ENCODE measurements around the gene FMN2.
"Not testable (repeated sequence)": the region's sequence is repeated elsewhere in the genome, so short reads cannot be mapped to it uniquely, and the experiment has no call there.

The FMN2 gene

DNA sequence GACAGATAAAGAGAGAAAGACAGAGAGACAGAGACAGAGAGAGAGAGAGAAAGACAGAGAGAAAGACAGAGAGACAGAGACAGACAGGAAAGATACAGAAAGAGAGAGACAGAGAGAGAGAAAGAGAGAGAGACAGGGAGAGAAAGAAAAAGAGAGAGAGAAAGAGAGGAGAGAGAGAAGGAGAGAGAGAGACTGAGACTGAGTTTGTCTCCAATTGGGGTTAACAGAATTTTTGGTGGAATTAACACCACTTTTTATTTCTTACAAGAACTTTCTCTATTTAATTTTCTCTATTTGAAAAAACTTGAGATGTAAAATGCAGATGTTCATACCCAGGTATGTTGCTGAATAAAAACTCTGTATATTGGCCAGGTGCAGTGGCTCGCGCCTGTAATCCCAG is 56.6 kb downstream of the FMN2 start:
- Mint-ChIP-seq H3K36me3 (no peaks in the 10 kb centered on the region), H3K4me3 (no peak overlapping the region), H3K9me3 (no peaks in the 10 kb centered on the region), H3K27ac (no peak overlapping the region), H3K4me1 (no peaks in the 10 kb centered on the region)
- ATAC-seq = no peak
- no peak for DNase-seq (ENCODE audit: low spot score in 2 of 2)

DNA sequence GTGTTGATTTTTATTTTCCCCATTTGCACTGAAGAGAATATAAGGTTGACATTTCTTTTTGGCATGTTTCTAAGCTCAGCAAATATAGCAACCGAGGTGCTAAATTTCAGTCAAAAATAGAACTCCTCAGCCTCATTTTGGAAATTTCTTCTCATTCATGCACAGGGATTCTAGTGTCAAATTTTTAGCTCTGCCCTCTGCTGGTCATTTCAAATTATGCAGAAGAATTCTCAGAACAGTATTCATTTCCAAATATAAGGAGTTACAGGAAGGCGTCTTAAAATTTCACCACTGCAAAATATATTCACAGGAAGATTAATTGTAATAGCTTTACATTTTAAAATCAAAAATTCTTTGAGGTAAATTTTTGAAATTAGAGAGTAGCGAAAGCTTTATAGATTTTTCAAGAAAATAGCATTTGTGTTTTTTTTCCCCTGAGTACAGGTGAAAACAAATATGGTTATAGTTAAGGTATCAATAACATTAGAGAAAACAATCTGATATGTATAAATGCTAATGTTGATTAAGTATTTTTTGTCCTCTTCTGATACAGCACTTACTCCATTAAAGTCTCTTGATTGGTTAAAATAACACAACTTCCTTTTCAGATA is 57.9 kb downstream of the FMN2 start:
- Mint-ChIP-seq H3K4me1 (no peaks in the 10 kb centered on the region), H3K36me3 (no peaks in the 10 kb centered on the region), H3K4me3 (no peak overlapping the region), H3K27ac (no peak overlapping the region), H3K9me3 (peaks cover 4% of the 10 kb centered on the region)
- no peak for DNase-seq (ENCODE audit: low spot score in 2 of 2)
- no peak for ATAC-seq

DNA sequence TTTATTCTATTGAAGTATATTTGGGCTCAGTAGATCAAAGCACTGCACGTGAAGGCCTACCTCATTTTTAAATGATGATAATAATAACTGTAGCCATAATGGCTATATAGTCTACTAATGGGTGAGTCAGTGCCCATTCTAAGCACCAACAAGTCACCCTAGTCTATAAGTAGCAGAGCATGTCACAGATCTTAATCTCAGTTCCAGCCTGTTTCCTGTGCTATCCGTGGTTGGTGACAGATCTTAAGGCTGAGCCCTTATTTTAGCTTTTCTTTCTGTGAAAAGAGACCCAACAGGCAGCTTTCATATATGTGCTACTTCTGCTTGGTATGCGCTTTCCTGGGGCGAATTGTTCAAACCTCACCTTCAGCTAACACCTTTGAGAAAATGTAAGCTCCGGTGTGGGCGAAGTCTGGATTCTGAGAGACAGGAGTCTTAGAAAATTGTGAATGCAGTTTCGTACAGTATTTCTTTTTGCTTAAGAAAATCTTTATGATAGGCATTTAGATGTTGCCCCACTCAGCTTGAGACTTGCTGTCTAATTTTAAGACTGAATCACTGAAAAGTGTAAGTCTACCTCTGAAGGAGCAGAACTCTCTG is 59.6 kb downstream of the FMN2 start:
- peaks cover 4% of the 10 kb centered on the region for H3K9me3 Mint-ChIP-seq
- no peak overlapping the region for H3K4me3 Mint-ChIP-seq
- no peak overlapping the region for H3K27ac Mint-ChIP-seq
- no peaks in the 10 kb centered on the region for H3K36me3 Mint-ChIP-seq
- H3K4me1 Mint-ChIP-seq = no peaks in the 10 kb centered on the region
- DNase-seq (ENCODE audit: low spot score in 2 of 2) (no peak), ATAC-seq (peak; percentile 51)

DNA sequence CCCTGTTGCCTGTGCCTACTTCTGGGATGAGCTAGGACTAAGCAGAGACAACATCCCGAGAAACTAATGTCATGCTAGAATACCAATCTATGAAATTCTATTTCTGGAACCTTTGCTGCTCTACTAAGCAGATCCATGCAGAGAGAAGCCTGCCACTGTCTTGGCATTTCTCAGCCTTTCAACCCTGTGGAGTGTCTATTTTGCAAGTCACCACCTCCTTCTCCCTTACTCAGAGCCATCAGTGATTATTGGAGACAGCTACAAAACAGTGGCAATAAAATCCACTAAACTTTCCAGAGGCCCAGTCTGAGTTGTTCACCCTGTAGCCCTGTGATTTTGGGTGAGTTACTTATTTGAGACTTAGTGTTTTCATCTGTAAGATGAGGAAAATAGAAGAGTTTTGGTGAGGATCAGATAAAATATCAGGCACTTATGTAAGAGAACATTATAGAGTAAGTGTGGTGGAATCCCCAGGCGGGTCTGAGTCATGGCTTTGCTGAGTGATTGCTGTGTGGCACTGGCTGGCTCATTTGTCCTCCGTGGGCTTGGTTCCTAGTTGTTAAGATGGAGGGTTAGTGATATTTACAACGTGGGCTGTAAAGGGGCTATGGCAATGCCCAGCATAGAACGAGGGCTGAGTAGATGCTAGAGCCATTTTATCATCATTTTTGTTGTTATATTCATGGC is 61.1 kb downstream of the FMN2 start:
- Mint-ChIP-seq H3K4me3 (no peak overlapping the region), H3K4me1 (no peaks in the 10 kb centered on the region), H3K9me3 (peaks cover 4% of the 10 kb centered on the region), H3K27ac (no peak overlapping the region), H3K36me3 (no peaks in the 10 kb centered on the region)
- no peak for ATAC-seq
- no peak for DNase-seq (ENCODE audit: low spot score in 2 of 2)

DNA sequence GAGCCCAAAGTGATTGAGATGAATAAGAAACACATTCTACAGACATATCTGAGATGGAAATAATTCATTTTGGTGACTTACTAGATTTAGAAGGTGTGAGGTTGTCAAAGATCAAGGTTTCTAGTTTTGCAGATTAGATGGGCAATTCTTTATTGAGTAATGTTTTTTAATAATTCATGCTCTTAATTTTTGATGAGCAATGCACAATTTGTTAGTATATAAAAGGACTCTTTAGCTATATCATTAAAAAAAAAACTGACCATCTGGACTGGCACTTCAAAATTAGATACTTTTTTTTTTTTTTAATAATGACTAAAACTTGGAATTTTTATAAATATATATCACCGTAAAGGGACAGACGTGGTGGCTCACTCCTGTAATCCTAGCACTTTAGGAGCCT is 63.9 kb downstream of the FMN2 start:
- ATAC-seq (no peak), DNase-seq (ENCODE audit: low spot score in 2 of 2) (no peak)
- Mint-ChIP-seq H3K36me3 (no peaks in the 10 kb centered on the region), H3K27ac (no peak overlapping the region), H3K4me1 (no peaks in the 10 kb centered on the region), H3K4me3 (no peak overlapping the region), H3K9me3 (peaks cover 4% of the 10 kb centered on the region)

DNA sequence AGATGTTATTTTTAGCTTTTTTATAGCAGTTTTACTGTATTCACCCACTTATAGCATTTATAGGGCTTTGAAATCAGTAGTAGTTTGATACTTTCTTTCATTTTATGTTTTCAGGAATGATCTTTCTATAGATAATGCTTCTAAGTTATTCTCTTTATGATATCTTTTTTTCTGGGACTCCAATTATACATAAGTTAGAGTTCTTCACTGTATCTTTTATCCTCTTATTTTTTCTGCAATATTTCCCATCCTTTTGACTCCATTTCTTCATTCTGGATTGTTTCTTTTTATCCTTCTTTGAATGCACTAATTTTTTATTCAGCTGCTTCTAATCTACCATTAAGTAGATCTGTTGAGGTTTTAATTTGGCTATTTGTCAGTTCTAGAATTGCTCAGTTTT is 73.1 kb downstream of the FMN2 start:
- no peaks in the 10 kb centered on the region for H3K4me1 Mint-ChIP-seq
- peaks cover 10% of the 10 kb centered on the region for H3K9me3 Mint-ChIP-seq
- H3K36me3 Mint-ChIP-seq = no peaks in the 10 kb centered on the region
- no peak overlapping the region for H3K4me3 Mint-ChIP-seq
- no peak for DNase-seq (ENCODE audit: low spot score in 2 of 2)
- no peak overlapping the region for H3K27ac Mint-ChIP-seq
- no peak for ATAC-seq

DNA sequence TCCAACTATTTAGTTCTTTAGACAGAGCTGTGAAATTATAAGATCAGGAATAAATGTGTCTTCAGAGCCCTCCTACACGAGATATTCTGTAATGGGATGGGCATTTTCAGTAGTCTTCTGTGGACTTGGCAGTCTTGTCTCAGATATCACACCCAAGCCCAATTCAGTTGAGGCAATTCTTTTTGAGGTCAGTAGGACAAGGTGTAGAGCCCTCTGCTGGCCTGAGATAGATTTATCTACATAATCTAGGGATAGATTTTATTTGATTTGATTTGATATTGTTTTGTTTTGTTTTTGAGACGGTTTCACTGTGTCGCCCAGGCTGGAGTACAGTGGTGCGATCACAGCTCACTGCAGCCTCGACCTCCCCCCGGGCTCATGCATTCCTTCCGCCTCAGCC is 77.5 kb downstream of the FMN2 start:
- peaks cover 4% of the 10 kb centered on the region for H3K9me3 Mint-ChIP-seq
- DNase-seq (ENCODE audit: low spot score in 2 of 2) = no peak
- H3K4me3 Mint-ChIP-seq = no peak overlapping the region
- no peaks in the 10 kb centered on the region for H3K4me1 Mint-ChIP-seq
- H3K36me3 Mint-ChIP-seq = no peaks in the 10 kb centered on the region
- ATAC-seq = no peak
- H3K27ac Mint-ChIP-seq = no peak overlapping the region

DNA sequence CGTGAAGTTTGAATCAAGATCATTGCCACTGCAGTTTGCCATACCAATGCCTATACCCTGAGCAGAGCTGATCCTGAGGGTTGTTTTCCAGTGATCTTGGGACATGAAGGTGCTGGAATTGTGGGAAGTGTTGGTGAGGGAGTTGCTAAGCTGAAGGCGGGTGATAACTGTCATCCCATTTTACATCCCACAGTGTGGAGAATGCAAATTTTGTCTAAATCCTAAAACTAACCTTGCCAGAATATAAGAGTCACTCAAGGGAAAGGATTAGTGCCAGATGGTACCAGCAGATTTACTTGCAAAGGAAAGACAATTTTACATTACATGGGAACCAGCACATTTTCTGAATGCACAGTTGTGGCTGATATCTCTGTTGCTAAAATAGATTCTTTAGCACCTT is 78.6 kb downstream of the FMN2 start:
- no peaks in the 10 kb centered on the region for H3K36me3 Mint-ChIP-seq
- no peak for DNase-seq (ENCODE audit: low spot score in 2 of 2)
- no peaks in the 10 kb centered on the region for H3K4me1 Mint-ChIP-seq
- no peak overlapping the region for H3K27ac Mint-ChIP-seq
- no peak for ATAC-seq
- H3K4me3 Mint-ChIP-seq = no peak overlapping the region
- H3K9me3 Mint-ChIP-seq = peaks cover 2% of the 10 kb centered on the region

DNA sequence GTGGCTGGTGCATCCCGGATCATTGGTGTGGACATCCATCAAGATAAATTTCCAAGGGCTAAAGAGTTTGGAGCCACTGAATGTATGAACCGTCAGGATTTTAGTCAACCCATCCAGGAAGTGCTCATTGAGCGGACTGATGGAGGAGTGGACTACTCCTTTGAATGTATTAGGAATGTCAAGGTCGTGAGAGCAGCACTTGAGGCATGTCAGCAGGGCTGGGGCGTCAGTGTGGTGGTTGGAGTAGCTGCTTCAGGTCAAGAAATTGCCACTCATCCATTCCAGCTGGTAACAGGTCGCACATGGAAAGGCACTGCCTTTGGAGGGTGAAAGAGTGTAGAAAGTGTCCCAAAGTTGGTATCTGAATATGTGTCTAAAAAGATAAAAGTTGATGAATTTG is 79.1 kb downstream of the FMN2 start:
- H3K27ac Mint-ChIP-seq = no peak overlapping the region
- no peaks in the 10 kb centered on the region for H3K36me3 Mint-ChIP-seq
- H3K4me1 Mint-ChIP-seq = no peaks in the 10 kb centered on the region
- no peaks in the 10 kb centered on the region for H3K9me3 Mint-ChIP-seq
- no peak for DNase-seq (ENCODE audit: low spot score in 2 of 2)
- no peak overlapping the region for H3K4me3 Mint-ChIP-seq
- no peak for ATAC-seq

DNA sequence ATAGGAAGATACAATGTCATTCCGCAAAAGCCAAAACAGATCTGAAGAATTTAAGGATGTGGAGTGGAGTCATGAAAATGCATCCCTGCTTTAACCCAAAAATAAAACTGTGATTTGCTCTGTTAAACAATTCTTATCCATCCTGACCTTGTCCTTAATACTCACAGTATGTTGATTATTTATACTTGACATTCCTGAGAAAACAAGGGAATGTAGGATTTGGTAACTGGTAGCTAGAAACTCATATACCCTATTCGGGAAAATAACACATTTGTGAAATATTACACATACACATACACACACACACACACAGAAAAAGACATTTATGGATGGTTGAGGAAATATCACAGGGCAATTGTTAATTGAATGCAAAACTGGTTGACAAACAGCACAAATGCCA is 80.2 kb downstream of the FMN2 start:
- no peak overlapping the region for H3K4me3 Mint-ChIP-seq
- no peaks in the 10 kb centered on the region for H3K36me3 Mint-ChIP-seq
- no peak overlapping the region for H3K27ac Mint-ChIP-seq
- H3K9me3 Mint-ChIP-seq = no peaks in the 10 kb centered on the region
- H3K4me1 Mint-ChIP-seq = no peaks in the 10 kb centered on the region
- DNase-seq (ENCODE audit: low spot score in 2 of 2) (no peak), ATAC-seq (no peak)

DNA sequence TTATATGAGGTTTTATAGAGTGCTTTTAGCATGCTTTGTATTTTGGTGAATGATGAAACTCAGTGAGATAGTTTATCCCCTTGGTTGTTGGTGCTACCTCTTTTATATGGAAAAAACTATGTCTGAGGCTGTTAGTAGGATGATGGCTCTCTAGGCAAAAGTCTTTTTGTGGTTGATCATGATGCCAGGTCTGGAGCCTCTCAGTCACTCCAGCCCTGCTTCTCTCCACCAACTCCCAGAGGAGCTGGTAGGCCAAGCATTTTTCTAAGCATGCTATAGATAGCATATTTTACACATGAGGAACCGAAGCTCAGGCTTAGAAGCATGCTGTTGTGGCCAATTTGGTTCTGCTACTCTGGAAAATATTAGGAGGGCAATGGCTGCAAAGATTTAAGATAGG is 82.2 kb downstream of the FMN2 start:
- H3K27ac Mint-ChIP-seq = no peak overlapping the region
- no peaks in the 10 kb centered on the region for H3K4me1 Mint-ChIP-seq
- H3K36me3 Mint-ChIP-seq = no peaks in the 10 kb centered on the region
- peaks cover 3% of the 10 kb centered on the region for H3K9me3 Mint-ChIP-seq
- no peak overlapping the region for H3K4me3 Mint-ChIP-seq
- no peak for DNase-seq (ENCODE audit: low spot score in 2 of 2)
- no peak for ATAC-seq

DNA sequence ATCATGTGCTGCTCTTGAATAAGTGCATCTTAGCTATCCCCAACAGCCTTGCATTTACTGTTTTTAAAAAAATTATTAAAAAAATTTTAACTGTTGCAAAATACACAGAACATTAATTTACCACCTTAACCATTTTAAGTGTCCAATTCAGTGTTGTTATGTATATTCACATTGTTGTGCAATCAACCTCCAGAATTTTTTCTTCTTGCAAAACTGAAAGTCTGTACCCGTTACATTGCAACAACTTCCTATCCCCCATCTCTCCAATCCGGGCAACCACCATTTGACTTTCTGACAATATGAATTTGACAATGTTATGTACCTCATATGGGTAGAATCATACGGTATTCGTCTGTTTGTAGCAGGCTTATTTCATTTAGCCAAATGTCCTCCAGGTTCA is 83.1 kb downstream of the FMN2 start:
- H3K4me1 Mint-ChIP-seq = no peaks in the 10 kb centered on the region
- H3K27ac Mint-ChIP-seq = no peak overlapping the region
- H3K9me3 Mint-ChIP-seq = peaks cover 3% of the 10 kb centered on the region
- no peak overlapping the region for H3K4me3 Mint-ChIP-seq
- no peaks in the 10 kb centered on the region for H3K36me3 Mint-ChIP-seq
- DNase-seq (ENCODE audit: low spot score in 2 of 2) (no peak), ATAC-seq (no peak)

DNA sequence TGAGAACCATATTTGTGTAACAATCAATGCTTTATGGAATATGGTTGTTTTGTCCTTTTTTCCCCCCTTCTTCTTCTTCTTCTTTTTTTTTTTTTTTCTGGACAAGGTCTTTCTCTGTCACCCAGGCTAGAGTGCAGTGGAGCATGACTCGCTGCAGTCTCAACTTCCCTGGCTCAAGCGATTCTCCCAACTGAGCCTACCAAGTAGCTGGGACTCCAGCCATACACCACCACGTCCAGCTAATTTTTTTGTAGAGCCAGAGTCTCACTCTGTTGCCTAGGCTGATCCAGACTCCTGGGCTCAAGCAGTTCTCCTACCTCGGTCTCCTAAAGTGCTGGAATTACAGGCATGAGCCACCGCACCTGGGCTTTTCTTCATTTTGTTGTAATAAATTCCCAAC is 86.7 kb downstream of the FMN2 start:
- no peak for ATAC-seq
- no peaks in the 10 kb centered on the region for H3K36me3 Mint-ChIP-seq
- no peak for DNase-seq (ENCODE audit: low spot score in 2 of 2)
- peaks cover 3% of the 10 kb centered on the region for H3K9me3 Mint-ChIP-seq
- H3K4me1 Mint-ChIP-seq = no peaks in the 10 kb centered on the region
- no peak overlapping the region for H3K27ac Mint-ChIP-seq
- no peak overlapping the region for H3K4me3 Mint-ChIP-seq

DNA sequence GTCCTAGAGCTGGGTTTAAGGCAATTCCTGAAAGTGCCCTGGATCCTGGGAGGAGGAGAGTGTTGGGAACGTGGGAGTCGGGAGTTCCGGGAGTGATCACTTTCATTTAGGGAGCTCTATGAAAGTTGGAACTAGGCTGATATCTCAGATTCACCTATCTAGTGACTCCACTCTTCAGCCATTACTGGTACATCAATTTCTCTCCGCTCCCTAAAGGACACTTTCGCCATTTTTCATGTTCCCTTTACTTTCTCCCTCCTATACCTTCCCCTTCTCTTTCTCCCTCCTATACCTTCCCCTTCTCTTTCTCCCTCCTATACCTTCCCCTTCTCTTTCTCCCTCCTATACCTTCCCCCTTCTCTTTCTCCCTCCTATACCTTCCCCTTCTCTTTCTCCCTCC is 93.0 kb downstream of the FMN2 start:
- not testable (repeated sequence) for H3K9me3 Mint-ChIP-seq

DNA sequence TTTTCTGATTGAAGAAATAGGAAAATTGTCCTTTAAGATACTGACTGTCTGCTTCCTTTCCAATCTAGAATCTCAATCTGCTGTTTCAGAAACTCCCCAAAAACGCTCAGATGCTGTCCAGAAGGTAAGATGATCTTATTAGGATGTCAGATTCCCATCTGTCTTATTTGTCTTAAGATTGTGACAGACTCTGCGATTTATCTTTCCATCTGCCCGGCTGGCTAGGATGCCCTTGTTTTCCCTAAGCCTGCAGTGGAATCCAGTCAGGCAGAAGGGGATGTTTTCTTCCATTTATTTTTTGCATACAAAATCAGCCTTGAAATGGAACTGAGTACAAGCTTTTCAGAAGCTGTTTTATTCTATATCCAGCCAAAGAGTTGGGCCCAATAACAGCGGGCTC is 96.5 kb downstream of the FMN2 start:
- Mint-ChIP-seq H3K4me1 (peaks cover 6% of the 10 kb centered on the region), H3K9me3 (no peaks in the 10 kb centered on the region), H3K36me3 (no peaks in the 10 kb centered on the region), H3K27ac (no peak overlapping the region), H3K4me3 (no peak overlapping the region)
- no peak for ATAC-seq
- no peak for DNase-seq (ENCODE audit: low spot score in 2 of 2)

More for the DNA sequence above, 93.0 kb downstream of the FMN2 start:
- not testable (repeated sequence) for H3K4me3 Mint-ChIP-seq; H3K36me3 Mint-ChIP-seq; H3K4me1 Mint-ChIP-seq; H3K27ac Mint-ChIP-seq; DNase-seq (ENCODE audit: low spot score in 2 of 2); ATAC-seq

DNA sequence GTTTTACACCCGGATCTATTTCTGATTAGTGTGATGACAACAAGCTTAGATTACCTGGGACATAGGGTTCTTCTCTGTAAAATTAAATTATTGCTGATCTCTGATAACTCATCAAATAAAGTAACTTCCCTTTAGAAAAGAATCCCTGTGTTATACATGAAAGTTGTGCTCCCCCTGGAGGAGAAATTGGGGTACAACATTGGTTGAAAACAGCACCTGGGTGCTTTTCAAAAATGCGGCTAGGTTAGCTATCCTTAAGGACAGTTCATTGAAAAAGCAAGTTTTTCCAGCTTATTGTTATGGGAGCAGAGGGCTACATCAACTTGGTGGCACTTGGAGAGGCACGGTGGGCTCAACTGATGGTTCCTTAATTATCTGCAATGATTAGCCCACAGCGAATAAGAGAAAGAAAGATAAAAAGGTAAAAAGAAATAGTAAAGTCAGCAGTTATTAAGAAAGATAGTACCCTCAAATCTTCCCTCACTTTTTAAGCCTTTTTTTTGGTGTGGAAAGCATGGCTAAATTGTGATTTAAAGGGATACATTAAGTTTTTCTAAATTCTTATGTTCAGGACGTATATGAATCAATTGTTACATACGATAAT is 97.8 kb downstream of the FMN2 start:
- Mint-ChIP-seq H3K27ac (no peak overlapping the region), H3K4me3 (no peak overlapping the region), H3K9me3 (no peaks in the 10 kb centered on the region), H3K4me1 (peaks cover 6% of the 10 kb centered on the region), H3K36me3 (no peaks in the 10 kb centered on the region)
- DNase-seq (ENCODE audit: low spot score in 2 of 2) (no peak), ATAC-seq (no peak)

Data from stimulated activated effector memory CD8-positive, alpha-beta T cell treated with anti-CD3 and anti-CD28 coated beads, Interleukin-12 subunit alpha, Interleukin-12 subunit beta, amount 100 ng/mL, for 72 hours (primary cell).